CD4-positive, alpha-beta T cell treated with Interleukin-10 for 1 hour (primary cell): Measurements from ENCODE around the gene OTULIN.
A peak's percentile ranks its signal among the peaks of the same experiment; 100 is the strongest.

Experiments used
- DNase-seq: peaks from one replicate; pipeline ENCODE4 v3.0.0-alpha.2; 2020

Gene OTULIN

GRCh38 chr5:14664270-14665100 lies at the start of gene OTULIN:
Gene OTULIN, plus strand, starts transcription at chr5:14664718. Its CDS starts 108 bp downstream, at chr5:14664826.
- peak; percentile 91 for DNase-seq

GRCh38 chr5:14615365-14615764 lies 49.2 kb upstream of the OTULIN start:
- DNase-seq, result no peak

GRCh38 chr5:14617441-14617840 lies 47.1 kb upstream of the OTULIN start:
- DNase-seq, result no peak

DNA sequence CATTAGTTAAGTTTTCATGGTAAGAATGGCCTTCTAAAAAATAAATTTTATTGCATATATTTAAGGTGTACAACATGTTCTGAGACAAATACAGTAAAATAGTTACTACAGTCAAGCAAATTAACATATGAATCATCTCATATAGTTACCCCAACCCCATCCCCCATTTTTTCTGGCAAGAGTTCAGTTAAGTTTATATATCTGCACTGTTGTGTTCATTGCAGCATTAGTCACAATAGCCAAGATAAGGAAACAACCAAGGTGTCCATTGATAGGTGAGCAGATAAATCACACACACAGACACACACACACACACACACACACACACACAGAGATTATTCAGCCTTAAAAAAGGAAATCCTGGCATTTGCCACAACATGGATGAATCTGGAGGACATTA lies 37.2 kb upstream of the OTULIN start:
- no peak for DNase-seq

GRCh38 chr5:14628346-14628745 lies 36.2 kb upstream of the OTULIN start:
- DNase-seq, result peak; percentile 46

DNA sequence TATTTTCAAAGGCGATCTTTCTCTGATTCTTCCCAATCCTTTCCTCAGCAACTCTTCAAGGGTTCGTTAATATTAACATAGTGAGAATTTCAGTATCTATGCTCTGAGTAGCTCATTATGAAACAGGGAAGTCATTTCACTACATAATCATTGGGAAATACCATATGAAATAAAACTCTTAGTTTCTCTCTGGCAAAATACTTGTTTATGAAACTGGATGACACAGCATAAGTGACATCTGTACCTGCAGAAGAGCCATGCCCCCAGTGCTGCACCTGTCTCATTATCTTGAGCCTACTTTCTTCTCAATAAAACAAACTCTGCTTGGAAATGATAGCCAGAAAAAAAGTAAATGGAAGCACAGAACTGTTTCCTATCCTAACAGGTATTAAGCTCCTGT lies 33.8 kb upstream of the OTULIN start:
- no peak for DNase-seq

DNA sequence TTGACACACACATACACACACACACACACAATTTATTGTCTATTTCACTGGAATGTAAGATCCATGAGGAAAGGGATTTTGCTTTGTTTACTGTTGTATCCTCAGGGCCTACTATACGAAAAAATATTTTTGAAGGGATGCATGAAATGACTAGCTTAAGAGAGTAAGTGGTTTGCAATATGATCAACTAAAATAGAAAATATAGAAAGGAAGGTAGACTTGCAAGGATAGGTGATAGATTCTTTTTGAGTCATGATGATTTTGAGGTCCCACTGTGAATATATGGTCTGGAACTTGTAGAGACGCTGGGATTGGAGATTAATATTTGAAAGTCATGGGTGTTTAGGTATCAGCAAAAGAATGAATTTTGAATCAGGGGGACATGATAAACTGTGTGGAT lies 28.9 kb upstream of the OTULIN start:
- no peak for DNase-seq

GRCh38 chr5:14640765-14641164 lies 23.8 kb upstream of the OTULIN start:
- no peak for DNase-seq

GRCh38 chr5:14644623-14645237 lies 19.8 kb upstream of the OTULIN start:
- DNase-seq, result no peak

- DNase-seq, result no peak
Measured at GRCh38 chr5:14650052-14650451, 14.5 kb upstream of the OTULIN start.

- no peak for DNase-seq
Measured at GRCh38 chr5:14655146-14655741, 9.3 kb upstream of the OTULIN start.

DNA sequence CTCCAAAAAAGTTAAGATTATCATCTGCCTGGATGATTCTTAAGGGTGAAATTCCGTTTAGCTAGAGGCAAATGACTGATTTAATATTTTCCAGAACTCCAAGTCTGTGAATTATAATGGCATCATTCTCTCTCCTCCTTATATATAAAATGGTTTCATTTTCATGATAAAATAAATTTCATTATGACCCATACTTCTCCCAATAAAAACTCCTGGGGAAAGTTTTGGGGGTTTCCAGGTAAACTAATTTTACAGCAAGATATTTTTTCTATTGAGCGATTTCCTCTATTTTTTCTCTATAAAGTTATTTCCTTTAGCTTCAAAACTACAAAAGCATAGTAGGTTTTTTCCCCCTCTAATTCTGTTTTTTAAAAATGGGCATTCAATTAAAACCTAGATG lies 7.6 kb upstream of the OTULIN start:
- no peak for DNase-seq

- DNase-seq, result no peak
Measured at GRCh38 chr5:14659821-14660607, 4.5 kb upstream of the OTULIN start.

DNA sequence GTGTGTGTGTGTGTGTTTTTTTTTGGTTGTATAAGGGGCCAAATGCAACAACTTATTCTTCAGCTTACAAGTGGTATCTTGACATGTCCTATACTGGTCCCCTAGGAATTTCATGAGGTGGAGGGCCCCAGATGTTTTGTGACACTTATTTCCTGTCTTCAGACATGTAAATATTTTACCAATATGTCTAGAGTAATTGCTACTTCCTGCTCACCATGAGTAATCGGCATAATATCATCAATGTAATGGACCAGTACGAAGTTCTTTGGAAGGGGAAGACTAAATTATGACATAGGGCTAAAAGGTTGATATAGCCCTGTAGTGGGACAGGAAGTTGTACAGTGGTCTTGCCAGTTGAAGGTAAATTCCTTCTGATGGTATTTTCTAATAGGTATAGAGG lies 3.7 kb upstream of the OTULIN start:
- DNase-seq, result no peak

GRCh38 chr5:14662721-14663260 lies 1.7 kb upstream of the OTULIN start:
- no peak for DNase-seq

- DNase-seq, result no peak
Measured at GRCh38 chr5:14663734-14664269, 716 bp upstream of the OTULIN start.

GRCh38 chr5:14665101-14665822 lies 744 bp downstream of the OTULIN start:
- peak; percentile 34 for DNase-seq

DNA sequence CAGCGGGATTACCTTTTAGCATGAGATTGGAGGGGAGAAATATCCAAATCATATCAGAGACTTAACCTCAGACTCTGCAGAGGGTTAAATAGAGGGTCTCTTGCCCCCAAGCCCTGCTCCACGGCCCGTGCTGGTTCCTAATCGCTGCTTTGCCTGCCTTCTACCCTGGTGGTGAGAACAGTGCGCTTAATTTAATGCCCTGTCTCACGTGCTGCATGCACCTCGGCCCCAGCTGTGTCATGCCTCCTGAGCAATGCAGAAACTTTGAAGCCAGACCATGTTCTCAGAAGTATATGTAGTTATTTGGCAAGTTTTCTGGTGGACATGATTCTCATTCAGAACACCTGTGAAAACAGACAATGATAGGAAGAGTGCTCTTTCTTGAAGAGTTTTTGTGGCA lies 1.4 kb downstream of the OTULIN start:
- peak; percentile 65 for DNase-seq

DNA sequence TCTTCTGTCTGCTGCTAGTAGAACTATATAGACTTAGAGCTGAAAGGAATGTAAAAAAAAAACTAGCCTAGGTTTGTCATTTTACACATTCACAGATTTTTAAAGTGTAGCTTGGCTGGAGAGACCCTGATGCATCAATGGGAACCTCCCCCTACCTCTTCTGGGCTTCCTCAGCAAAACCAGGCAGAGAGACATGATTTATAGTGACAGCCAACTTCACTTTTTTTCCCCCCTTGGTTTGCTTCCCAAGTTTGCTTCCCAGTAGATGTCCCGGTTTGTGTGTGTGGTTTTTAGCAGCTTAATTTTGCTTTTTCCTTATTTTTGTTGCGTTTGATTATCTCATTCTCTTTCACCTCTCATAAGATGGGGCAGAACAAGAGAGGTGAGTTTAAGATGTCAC lies 1.8 kb downstream of the OTULIN start:
- no peak for DNase-seq

DNA sequence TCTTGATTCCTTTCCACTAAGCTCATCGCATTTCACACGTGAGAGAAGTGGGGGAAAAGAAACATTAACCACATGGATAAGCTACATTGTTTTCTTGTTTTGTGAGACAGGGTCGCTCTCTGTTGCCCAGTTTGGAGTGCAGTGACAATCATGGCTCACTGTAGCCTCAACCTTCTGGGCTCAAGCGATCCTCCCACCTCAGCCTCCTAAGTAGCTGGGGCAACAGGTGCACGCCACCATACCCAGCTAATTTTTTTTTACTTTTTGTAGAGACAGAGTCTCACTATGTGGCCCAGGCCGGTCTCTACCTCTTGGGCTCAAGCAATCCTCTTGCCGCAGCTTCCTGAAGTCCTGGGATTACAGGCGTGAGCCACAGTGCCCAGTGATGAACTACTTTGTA lies 2.8 kb downstream of the OTULIN start:
- DNase-seq, result no peak

DNA sequence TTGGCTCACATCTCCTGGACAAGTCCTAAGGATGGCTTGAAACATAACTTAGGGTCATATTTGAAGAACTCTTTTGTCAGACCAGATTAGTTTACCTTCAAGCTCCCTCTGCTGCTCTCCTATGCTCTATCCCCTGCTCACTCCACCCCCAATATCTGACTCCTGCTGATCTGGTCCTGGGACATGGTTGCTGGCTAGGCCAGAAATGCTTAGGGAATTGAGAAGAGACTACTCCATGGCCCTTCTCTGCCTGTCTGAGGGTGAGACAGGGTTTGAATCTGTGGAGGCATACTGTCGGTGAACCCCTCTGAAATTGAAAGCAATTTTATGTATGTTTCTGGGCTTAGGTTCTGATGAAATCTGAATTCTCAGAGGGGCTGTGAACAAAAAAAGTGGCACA lies 3.3 kb downstream of the OTULIN start:
- DNase-seq, result no peak

GRCh38 chr5:14668181-14668591 lies 3.7 kb downstream of the OTULIN start:
- DNase-seq, result peak; percentile 64
